Measurements from ENCODE around the gene RBM15B. TPM values are rescaled to one million over a fixed set of nuclear protein-coding genes. Genes with fewer than 3 reads are reported as not detected.

The RBM15B gene
- total and polyA plus RNA-seq, 2 donors (not counting 1 experiment from before 2014, with no cell fraction given): 10.8 to 29.5 TPM

GRCh38 chr3:51436998-51437639 lies 46.0 kb downstream of the RBM15B start:
- no peaks in the 10 kb centered on the region for H3K4me1 Mint-ChIP-seq
- no peak overlapping the region for H3K4me2 ChIP-seq (replicated peaks; ENCODE audit: low read depth, low read length, poor library complexity, severe bottlenecking)
- DNase-seq (no peak), ATAC-seq (ENCODE audit: low read depth) (no peak)
- H3K27ac Mint-ChIP-seq: no peak overlapping the region
- intact Hi-C loops (cut with micrococcal nuclease): no loop called here
- H3K4me3 ChIP-seq (ENCODE audit: control extremely low read depth in 1 of 5, extremely low read depth in 1 of 5, insufficient read depth in 1 of 5, low read depth in 2 of 5, low read length in 4 of 5): no peak overlapping the region
- no peak for TF ChIP-seq EZH2 (IDR thresholded peaks at IDR 0.05; ENCODE audit: borderline replicate concordance, insufficient read depth, low read depth, low read length, poor library complexity, severe bottlenecking)
- TF ChIP-seq, protein P1, sequence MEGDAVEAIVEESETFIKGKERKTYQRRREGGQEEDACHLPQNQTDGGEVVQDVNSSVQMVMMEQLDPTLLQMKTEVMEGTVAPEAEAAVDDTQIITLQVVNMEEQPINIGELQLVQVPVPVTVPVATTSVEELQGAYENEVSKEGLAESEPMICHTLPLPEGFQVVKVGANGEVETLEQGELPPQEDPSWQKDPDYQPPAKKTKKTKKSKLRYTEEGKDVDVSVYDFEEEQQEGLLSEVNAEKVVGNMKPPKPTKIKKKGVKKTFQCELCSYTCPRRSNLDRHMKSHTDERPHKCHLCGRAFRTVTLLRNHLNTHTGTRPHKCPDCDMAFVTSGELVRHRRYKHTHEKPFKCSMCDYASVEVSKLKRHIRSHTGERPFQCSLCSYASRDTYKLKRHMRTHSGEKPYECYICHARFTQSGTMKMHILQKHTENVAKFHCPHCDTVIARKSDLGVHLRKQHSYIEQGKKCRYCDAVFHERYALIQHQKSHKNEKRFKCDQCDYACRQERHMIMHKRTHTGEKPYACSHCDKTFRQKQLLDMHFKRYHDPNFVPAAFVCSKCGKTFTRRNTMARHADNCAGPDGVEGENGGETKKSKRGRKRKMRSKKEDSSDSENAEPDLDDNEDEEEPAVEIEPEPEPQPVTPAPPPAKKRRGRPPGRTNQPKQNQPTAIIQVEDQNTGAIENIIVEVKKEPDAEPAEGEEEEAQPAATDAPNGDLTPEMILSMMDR (IDR thresholded peaks at IDR 0.05): no peak
- H2AFZ ChIP-seq (ENCODE audit: insufficient read depth, low read depth, low read length, poor library complexity, severe bottlenecking): no peak overlapping the region
- 97% methylated on average over 4 of the region's 8 CpGs for WGBS (ENCODE audit: insufficient coverage)
- no peaks in the 10 kb centered on the region for H3K4me1 ChIP-seq (ENCODE audit: control insufficient read depth in 2 of 2, insufficient read depth in 2 of 2, low read length in 2 of 2)
- no peaks in the 10 kb centered on the region for H4K20me1 ChIP-seq (ENCODE audit: control insufficient read depth, insufficient read depth, low read length, poor library complexity, severe bottlenecking)
- H3K9me3 ChIP-seq (ENCODE audit: control extremely low read depth in 1 of 3, control insufficient read depth in 2 of 3, insufficient read depth in 1 of 3, low read length in 2 of 3): no peaks in the 10 kb centered on the region
- H3K27me3 ChIP-seq (replicated peaks in 1 of 4; ENCODE audit: control extremely low read depth in 1 of 4, control insufficient read depth in 3 of 4, insufficient read depth in 4 of 4, low read length in 3 of 4): no peaks in the 10 kb centered on the region
- peaks cover 12 to 61% of the 10 kb centered on the region in 2 experiments for H3K36me3 ChIP-seq (replicated peaks in 1 of 2; ENCODE audit: control extremely low read depth in 1 of 2, control insufficient read depth in 1 of 2, extremely low read depth in 1 of 2, insufficient read depth in 2 of 2, low read length in 1 of 2)
- no peak overlapping the region for H3K4me3 Mint-ChIP-seq
- POLR2A ChIA-PET: no interaction called here
- CTCF ChIA-PET: interaction anchor here (0.7 kb wide), 3 partner anchors 16 to 1119 kb away, joined by 3 to 4 read pairs (median 4); no protein-coding TSS in a partner anchor
- H3K27me3 Mint-ChIP-seq: no peaks in the 10 kb centered on the region
- H3K27ac ChIP-seq (ENCODE audit: low read length in 2 of 2): no peak overlapping the region
- no peaks in the 10 kb centered on the region for H3K79me2 ChIP-seq (ENCODE audit: control insufficient read depth, insufficient read depth, low read length)
- H3K9me3 Mint-ChIP-seq (ENCODE audit: insufficient read depth): no peaks in the 10 kb centered on the region
- H3K9ac ChIP-seq (ENCODE audit: low read length): no peak overlapping the region

- ChIA-PET POLR2A (no interaction called here), CTCF (interaction anchor here (1.4 kb wide), 1 partner anchor 10 kb away, joined by 3 read pairs; no protein-coding TSS in a partner anchor)
- no peak overlapping the region for H2AFZ ChIP-seq (ENCODE audit: insufficient read depth, low read depth, low read length, poor library complexity, severe bottlenecking)
- H3K27me3 ChIP-seq (replicated peaks in 1 of 4; ENCODE audit: control extremely low read depth in 1 of 4, control insufficient read depth in 3 of 4, insufficient read depth in 4 of 4, low read length in 3 of 4): no peaks in the 10 kb centered on the region
- DNase-seq: no peak
- no peak overlapping the region for H3K9ac ChIP-seq (ENCODE audit: low read length)
- H3K79me2 ChIP-seq (ENCODE audit: control insufficient read depth, insufficient read depth, low read length): peaks cover 7% of the 10 kb centered on the region
- H3K9me3 ChIP-seq (ENCODE audit: control extremely low read depth in 1 of 3, control insufficient read depth in 2 of 3, insufficient read depth in 1 of 3, low read length in 2 of 3): no peaks in the 10 kb centered on the region
- H3K27ac Mint-ChIP-seq: no peak overlapping the region
- TF ChIP-seq, protein P1 (IDR thresholded peaks at IDR 0.05): no peak
- TF ChIP-seq EZH2 (IDR thresholded peaks at IDR 0.05; ENCODE audit: borderline replicate concordance, insufficient read depth, low read depth, low read length, poor library complexity, severe bottlenecking): no peak
- H3K4me3 ChIP-seq (ENCODE audit: control extremely low read depth in 1 of 5, extremely low read depth in 1 of 5, insufficient read depth in 1 of 5, low read depth in 2 of 5, low read length in 4 of 5): no peak overlapping the region
- H3K4me1 Mint-ChIP-seq: no peaks in the 10 kb centered on the region
- H3K4me1 ChIP-seq (ENCODE audit: control insufficient read depth in 2 of 2, insufficient read depth in 2 of 2, low read length in 2 of 2): no peaks in the 10 kb centered on the region
- 86% methylated on average over 1 of the region's 8 CpGs for WGBS (ENCODE audit: insufficient coverage)
- H3K4me3 Mint-ChIP-seq: no peak overlapping the region
- no peak overlapping the region for H3K27ac ChIP-seq (ENCODE audit: low read length in 2 of 2)
- intact Hi-C loops (cut with micrococcal nuclease): no loop called here
- no peaks in the 10 kb centered on the region for H3K27me3 Mint-ChIP-seq
- H4K20me1 ChIP-seq (ENCODE audit: control insufficient read depth, insufficient read depth, low read length, poor library complexity, severe bottlenecking): peaks cover 13% of the 10 kb centered on the region
- no peak overlapping the region for H3K4me2 ChIP-seq (replicated peaks; ENCODE audit: low read depth, low read length, poor library complexity, severe bottlenecking)
- no peak for ATAC-seq (ENCODE audit: low read depth)
- peaks cover 8 to 43% of the 10 kb centered on the region in 2 experiments for H3K36me3 ChIP-seq (replicated peaks in 1 of 2; ENCODE audit: control extremely low read depth in 1 of 2, control insufficient read depth in 1 of 2, extremely low read depth in 1 of 2, insufficient read depth in 2 of 2, low read length in 1 of 2)
- no peaks in the 10 kb centered on the region for H3K9me3 Mint-ChIP-seq (ENCODE audit: insufficient read depth)
Observed at GRCh38 chr3:51441282-51442030, 50.4 kb downstream of the RBM15B start.
